DMS53 treated with DMSO at 0.1 percent for 48 hours (cell line): ENCODE measurements around the gene DNAJB12.

Source experiments
- DNase-seq: peaks from one replicate; lab custom pipeline; 2025; ENCODE audit not compliant: unreplicated experiment; lab: John Stamatoyannopoulos, UW

Gene DNAJB12

DNA sequence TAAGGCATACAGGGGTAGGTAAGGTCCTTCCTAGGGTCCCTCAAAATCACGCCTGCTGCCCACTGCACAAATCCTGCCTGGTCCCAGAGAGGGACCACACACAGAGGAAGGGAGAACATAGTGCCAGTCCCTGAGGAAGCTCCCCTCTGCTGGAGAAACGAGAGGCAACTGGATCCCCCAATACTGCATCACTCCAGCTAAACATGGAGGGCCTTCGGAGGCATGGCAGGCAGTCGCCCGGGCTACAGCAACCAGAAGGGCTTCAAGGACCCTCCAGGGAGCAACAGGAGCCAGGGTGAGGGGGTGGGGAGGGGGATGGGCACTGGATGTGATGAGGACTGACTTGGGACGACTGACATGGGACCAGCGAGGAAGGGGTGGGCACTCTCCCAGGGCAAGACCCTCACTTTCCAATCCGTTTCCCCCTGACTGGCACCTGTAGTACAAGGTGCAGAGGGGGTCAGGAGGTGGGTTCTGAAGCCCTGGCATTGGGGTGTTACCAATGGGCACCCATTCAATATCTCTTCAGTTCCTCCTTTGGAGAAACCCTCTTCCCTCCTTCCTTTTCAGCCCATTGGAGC is 59.3 kb downstream of the DNAJB12 start:
- DNase-seq, result no peak

DNA sequence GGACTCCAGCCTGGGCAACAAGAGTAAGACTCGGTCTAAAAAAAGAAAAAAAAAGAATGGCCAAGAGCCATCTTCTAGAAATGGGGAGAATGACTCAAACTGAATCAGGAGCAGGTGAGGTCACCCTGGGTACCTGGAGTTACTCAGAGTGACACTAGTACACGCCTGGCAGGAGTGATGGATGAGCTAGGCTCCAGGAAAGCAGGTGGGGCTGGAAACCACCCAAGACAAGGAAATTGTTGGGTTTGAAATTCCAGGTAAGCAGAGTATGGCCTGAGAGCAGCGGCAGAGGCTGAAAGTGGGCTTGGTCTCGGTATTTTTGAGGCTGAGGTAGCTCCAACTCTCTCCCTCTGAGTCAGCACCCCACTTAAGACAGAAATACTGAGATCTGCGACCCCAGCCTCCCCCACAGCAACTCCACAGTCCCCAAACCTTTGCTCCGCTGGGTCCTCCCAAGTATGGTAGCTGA is 62.5 kb downstream of the DNAJB12 start:
- DNase-seq, result peak; percentile 28

DNA sequence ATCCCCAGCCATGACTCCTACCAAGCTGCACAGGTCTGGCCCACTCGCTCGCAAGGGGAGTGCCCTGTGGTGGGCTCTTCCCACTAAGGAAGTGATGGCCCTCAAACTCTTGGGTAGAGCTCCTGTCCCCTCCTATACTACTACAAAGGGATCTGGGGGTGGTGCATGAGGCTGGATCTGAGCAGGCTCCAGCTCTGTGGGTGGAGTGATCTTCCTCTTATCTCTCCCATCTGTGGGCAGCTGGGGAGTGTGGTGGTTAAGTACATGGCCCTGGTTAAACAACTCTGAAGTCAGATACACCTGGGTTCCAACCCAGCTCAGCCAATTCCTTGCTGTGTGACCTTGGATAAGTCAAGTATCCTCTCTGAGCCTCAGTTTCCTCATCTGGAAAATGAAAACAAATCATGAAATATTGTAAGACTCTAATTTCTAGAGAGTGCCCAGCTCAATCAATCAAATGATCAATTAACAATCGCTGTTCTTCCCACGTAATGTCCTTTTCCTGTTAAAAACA is 63.6 kb downstream of the DNAJB12 start:
- no peak for DNase-seq

DNA sequence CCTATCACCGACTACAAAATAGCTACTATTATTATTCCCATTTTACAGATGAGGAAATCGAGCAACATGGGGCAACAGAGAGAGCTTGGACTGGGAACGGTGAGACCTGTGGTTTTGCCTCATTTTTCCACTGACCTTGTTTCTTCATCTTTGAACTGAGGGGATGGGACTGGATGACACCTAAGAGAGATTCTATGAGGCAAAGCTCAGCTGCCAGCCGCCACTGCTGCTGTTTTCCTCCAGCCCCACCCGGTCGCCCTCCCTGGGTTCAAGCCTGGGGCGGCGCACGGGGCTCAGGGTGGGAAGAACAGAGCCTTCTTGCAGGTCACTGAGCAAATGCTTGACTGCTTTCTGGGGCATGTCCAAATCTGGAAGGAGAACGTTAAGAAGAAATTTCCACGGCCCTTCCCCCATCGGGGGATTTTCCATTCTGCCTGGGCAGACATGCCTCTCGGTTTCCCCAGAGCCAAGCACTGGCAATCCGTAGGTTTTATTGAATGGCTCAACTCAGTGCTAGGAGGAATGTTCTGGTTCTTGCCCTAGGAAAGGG is 68.7 kb downstream of the DNAJB12 start:
- no peak for DNase-seq

DNA sequence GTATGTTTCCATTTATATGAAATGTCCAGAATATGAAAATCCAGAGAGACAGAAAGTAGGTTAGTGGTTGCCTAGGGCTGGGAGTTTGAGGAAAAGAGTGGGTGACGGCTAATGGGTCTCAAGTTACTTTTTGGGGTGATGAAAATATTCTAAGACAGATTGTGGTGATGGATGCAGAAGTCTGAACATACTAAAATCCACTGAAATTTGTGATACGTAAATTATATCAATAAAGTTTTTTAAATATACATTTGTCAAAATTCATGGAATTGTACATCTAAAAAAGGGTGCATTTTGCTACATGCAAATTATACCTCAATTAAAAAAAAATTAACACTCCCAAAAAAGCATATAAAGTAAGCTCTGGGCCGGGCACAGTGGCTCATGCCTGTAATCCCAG is 71.6 kb downstream of the DNAJB12 start:
- no peak for DNase-seq
